Neural progenitor cell (in vitro differentiated cells): Measurements from ENCODE around the gene MAP2K5. TPM values are rescaled to one million over a fixed set of nuclear protein-coding genes. Genes with fewer than 3 reads are reported as not detected.

Experiments
- DNase-seq: peaks from one replicate; pipeline ENCODE4 v3.0.0-alpha.2; 2016; ENCODE audit warnings: low spot score
- H2AFZ ChIP-seq: fragments of 200-600 bp; sonication (generic); replicated peaks from 2 replicates; pipeline ENCODE4 v1.6.1; 2016; ENCODE audit warnings: antibody characterized with exemption
- H3F3A ChIP-seq: fragments of 200-600 bp; sonication (generic); 2 replicates; pipeline ENCODE4 v1.6.1; 2016; ENCODE audit warnings: antibody characterized with exemption, low read depth
- H3K27ac ChIP-seq: fragments of 200-600 bp; sonication (generic); 2 replicates; pipeline ENCODE4 v1.5.1; 2016; ENCODE audit warnings: mild to moderate bottlenecking
- H3K27me3 ChIP-seq: fragments of 200-600 bp; sonication (generic); 2 replicates; pipeline ENCODE4 v1.6.1; 2016; ENCODE audit warnings: mild to moderate bottlenecking, moderate library complexity
- H3K36me3 ChIP-seq: fragments of 200-600 bp; sonication (generic); 2 replicates; pipeline ENCODE4 v1.5.1; 2016
- H3K4me1 ChIP-seq: fragments of 200-600 bp; sonication (generic); 2 replicates; pipeline ENCODE4 v1.6.1; 2016; ENCODE audit warnings: mixed run types
- H3K4me2 ChIP-seq: fragments of 200-600 bp; sonication (generic); 2 replicates; pipeline ENCODE4 v1.6.1; 2016
- H3K4me3 ChIP-seq: fragments of 200-600 bp; sonication (generic); 2 replicates; pipeline ENCODE4 v1.5.1; 2016
- H3K79me2 ChIP-seq: fragments of 200-600 bp; sonication (generic); 2 replicates; pipeline ENCODE4 v1.6.1; 2016; ENCODE audit warnings: low read depth
- H3K9ac ChIP-seq: fragments of 200-600 bp; sonication (generic); 2 replicates; pipeline ENCODE4 v1.6.1; 2016
- H3K9me3 ChIP-seq: fragments of 200-600 bp; sonication (generic); 2 replicates; pipeline ENCODE4 v1.5.1; 2016; ENCODE audit warnings: low read depth
- H4K20me1 ChIP-seq: fragments of 200-600 bp; sonication (generic); 2 replicates; pipeline ENCODE4 v1.6.1; 2016; ENCODE audit warnings: low read depth
- H3K27ac Mint-ChIP-seq: 3 replicates; pipeline ENCODE4 v1.8.0; 2021; ENCODE audit warnings: mixed read lengths
- H3K27me3 Mint-ChIP-seq: 2 replicates; pipeline ENCODE4 v1.8.0; 2022; ENCODE audit warnings: low read depth, mild to moderate bottlenecking, inconsistent platforms, moderate library complexity, mixed read lengths; ENCODE audit not compliant: insufficient read depth
- H3K36me3 Mint-ChIP-seq: 3 replicates; pipeline ENCODE4 v1.8.0; 2021; ENCODE audit warnings: mixed read lengths
- H3K4me1 Mint-ChIP-seq: 3 replicates; pipeline ENCODE4 v1.8.0; 2021; ENCODE audit warnings: mixed read lengths
- H3K4me3 Mint-ChIP-seq: 3 replicates; pipeline ENCODE4 v1.8.0; 2021; ENCODE audit warnings: mild to moderate bottlenecking, moderate library complexity, mixed read lengths
- H3K9me3 Mint-ChIP-seq: 3 replicates; pipeline ENCODE4 v1.8.0; 2020; ENCODE audit warnings: mixed read lengths
- EZH2 ChIP-seq: fragments of 200-600 bp; sonication (generic); IDR thresholded peaks from 2 replicates; pipeline ENCODE4 v1.6.1; 2017; ENCODE audit warnings: antibody characterized with exemption, mild to moderate bottlenecking, moderate library complexity
- EZH2phosphoT487 ChIP-seq: fragments of 200-600 bp; sonication (generic); IDR thresholded peaks from 2 replicates; pipeline ENCODE4 v1.6.1; 2017; ENCODE audit warnings: antibody characterized with exemption
- total RNA-seq: library from RNA; depleted of rRNA; stranded (reverse); fragments of >200 nt; gene quantifications from 2 replicates; pipeline ENCODE4 v1.2.3, GENCODE V29; 2015; ENCODE audit warnings: low replicate concordance
- TF ChIP-seq, protein P1 (sequence below): fragments of 200-600 bp; sonication (generic); IDR thresholded peaks from 2 replicates; pipeline ENCODE4 v1.5.1; 2017; ENCODE audit warnings: antibody characterized with exemption, mild to moderate bottlenecking

MAP2K5 gene
- total RNA-seq, 1 donor from 2014 or later: 17.2 TPM

- H3K27ac ChIP-seq: peak overlapping the region; percentile 17
- Mint-ChIP-seq H3K4me3 (peak overlapping the region; percentile 75), H3K36me3 (peaks cover 7% of the 10 kb centered on the region), H3K27me3 (no peaks in the 10 kb centered on the region), H3K27ac (peak overlapping the region; percentile 93), H3K9me3 (no peaks in the 10 kb centered on the region), H3K4me1 (peaks cover 47% of the 10 kb centered on the region)
- H4K20me1 ChIP-seq: peaks cover 8% of the 10 kb centered on the region
- H3K4me3 ChIP-seq: no peak overlapping the region
- peaks cover 39% of the 10 kb centered on the region for H3K4me1 ChIP-seq
- H3K79me2 ChIP-seq: peaks cover 43% of the 10 kb centered on the region
- DNase-seq: no peak
- no peak overlapping the region for H2AFZ ChIP-seq
- no peaks in the 10 kb centered on the region for H3K27me3 ChIP-seq
- TF ChIP-seq EZH2phosphoT487 (no peak), EZH2 (no peak)
- TF ChIP-seq, protein P1, sequence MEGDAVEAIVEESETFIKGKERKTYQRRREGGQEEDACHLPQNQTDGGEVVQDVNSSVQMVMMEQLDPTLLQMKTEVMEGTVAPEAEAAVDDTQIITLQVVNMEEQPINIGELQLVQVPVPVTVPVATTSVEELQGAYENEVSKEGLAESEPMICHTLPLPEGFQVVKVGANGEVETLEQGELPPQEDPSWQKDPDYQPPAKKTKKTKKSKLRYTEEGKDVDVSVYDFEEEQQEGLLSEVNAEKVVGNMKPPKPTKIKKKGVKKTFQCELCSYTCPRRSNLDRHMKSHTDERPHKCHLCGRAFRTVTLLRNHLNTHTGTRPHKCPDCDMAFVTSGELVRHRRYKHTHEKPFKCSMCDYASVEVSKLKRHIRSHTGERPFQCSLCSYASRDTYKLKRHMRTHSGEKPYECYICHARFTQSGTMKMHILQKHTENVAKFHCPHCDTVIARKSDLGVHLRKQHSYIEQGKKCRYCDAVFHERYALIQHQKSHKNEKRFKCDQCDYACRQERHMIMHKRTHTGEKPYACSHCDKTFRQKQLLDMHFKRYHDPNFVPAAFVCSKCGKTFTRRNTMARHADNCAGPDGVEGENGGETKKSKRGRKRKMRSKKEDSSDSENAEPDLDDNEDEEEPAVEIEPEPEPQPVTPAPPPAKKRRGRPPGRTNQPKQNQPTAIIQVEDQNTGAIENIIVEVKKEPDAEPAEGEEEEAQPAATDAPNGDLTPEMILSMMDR: no peak
- peaks cover 4% of the 10 kb centered on the region for H3K36me3 ChIP-seq
- peak overlapping the region; percentile 72 for H3K4me2 ChIP-seq
- no peaks in the 10 kb centered on the region for H3K9me3 ChIP-seq
- H3K9ac ChIP-seq: no peak overlapping the region
- H3F3A ChIP-seq: peaks cover 24% of the 10 kb centered on the region
Observed at GRCh38 chr15:67548236-67548852, 5.8 kb downstream of the MAP2K5 start.

- DNase-seq: peak; percentile 93
- Histone ChIP-seq H3K9ac (no peak overlapping the region), H3K27me3 (no peaks in the 10 kb centered on the region), H3K27ac (peak overlapping the region; percentile 17), H3K79me2 (peaks cover 36% of the 10 kb centered on the region), H3K4me3 (peak overlapping the region; percentile 18), H3F3A (peaks cover 24% of the 10 kb centered on the region), H3K4me1 (peaks cover 33% of the 10 kb centered on the region), H3K4me2 (peak overlapping the region; percentile 72), H2AFZ (no peak overlapping the region), H4K20me1 (peaks cover 5% of the 10 kb centered on the region), H3K9me3 (no peaks in the 10 kb centered on the region), H3K36me3 (peaks cover 4% of the 10 kb centered on the region)
- no peaks in the 10 kb centered on the region for H3K9me3 Mint-ChIP-seq
- H3K27ac Mint-ChIP-seq: peak overlapping the region; percentile 93
- H3K4me3 Mint-ChIP-seq: peak overlapping the region; percentile 75
- no peak for TF ChIP-seq EZH2phosphoT487
- no peak for TF ChIP-seq EZH2
- TF ChIP-seq, protein P1: no peak
- no peaks in the 10 kb centered on the region for H3K27me3 Mint-ChIP-seq
- H3K4me1 Mint-ChIP-seq: peaks cover 40% of the 10 kb centered on the region
- peaks cover 7% of the 10 kb centered on the region for H3K36me3 Mint-ChIP-seq
Observed at GRCh38 chr15:67548862-67549651, 6.6 kb downstream of the MAP2K5 start.

DNA sequence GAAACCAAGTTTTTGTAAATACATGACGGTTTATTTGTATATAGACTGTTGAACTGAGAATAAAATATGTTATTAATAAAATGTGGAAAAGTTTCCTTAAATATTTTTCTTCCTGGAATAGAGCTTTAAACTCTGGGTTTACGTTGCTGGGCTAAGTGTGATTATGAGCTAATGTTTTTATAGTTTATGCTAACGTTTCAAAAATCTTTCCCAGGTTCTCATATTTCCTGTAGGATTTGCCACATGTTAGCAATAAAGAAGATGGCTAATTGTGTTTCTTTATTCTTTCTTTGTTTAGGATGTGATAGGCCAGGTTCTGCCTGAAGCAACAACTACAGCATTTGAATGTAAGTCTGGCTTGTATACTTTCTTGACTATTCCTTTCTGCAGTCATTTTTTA lies 7.2 kb downstream of the MAP2K5 start:
- H3F3A ChIP-seq: peaks cover 24% of the 10 kb centered on the region
- Mint-ChIP-seq H3K36me3 (peaks cover 7% of the 10 kb centered on the region), H3K4me3 (no peak overlapping the region), H3K27ac (peak overlapping the region; percentile 46), H3K4me1 (peaks cover 37% of the 10 kb centered on the region), H3K27me3 (no peaks in the 10 kb centered on the region), H3K9me3 (no peaks in the 10 kb centered on the region)
- peaks cover 5% of the 10 kb centered on the region for H4K20me1 ChIP-seq
- H3K27ac ChIP-seq: no peak overlapping the region
- no peak overlapping the region for H3K4me3 ChIP-seq
- H3K9ac ChIP-seq: no peak overlapping the region
- H3K36me3 ChIP-seq: peaks cover 4% of the 10 kb centered on the region
- H3K27me3 ChIP-seq: no peaks in the 10 kb centered on the region
- no peak for DNase-seq
- H3K4me1 ChIP-seq: peaks cover 33% of the 10 kb centered on the region
- no peaks in the 10 kb centered on the region for H3K9me3 ChIP-seq
- TF ChIP-seq EZH2 (no peak), EZH2phosphoT487 (no peak)
- TF ChIP-seq, protein P1: no peak
- H3K79me2 ChIP-seq: peaks cover 29% of the 10 kb centered on the region
- H2AFZ ChIP-seq: no peak overlapping the region
- H3K4me2 ChIP-seq: peak overlapping the region; percentile 72
